SK-MEL-5 (cell line): ENCODE measurements around the gene ATP1B2. TPM values are rescaled to one million over a fixed set of nuclear protein-coding genes. Genes with fewer than 3 reads are reported as not detected.
A peak's percentile ranks its signal among the peaks of the same experiment; 100 is the strongest.
"Not testable (repeated sequence)": the region's sequence is repeated elsewhere in the genome, so short reads cannot be mapped to it uniquely, and the experiment has no call there.

Source experiments
- DNase-seq: peaks from one replicate; pipeline ENCODE4 v3.0.0-alpha.2; 2016; ENCODE audit warnings: low read depth, low spot score
- in situ Hi-C: cut with HindIII; loops from 2 replicates; pipeline ENCODE4 v1.10.0; 2016; ENCODE audit warnings: low sequenced_read_pairs, high pct_unique_total_duplicates, low pct_unique_long_range_greater_than_20kb
- polyA plus RNA-seq, 2 experiments: library from polyadenylated mRNA; depleted of rRNA; stranded (reverse); fragments of >200 nt; gene quantifications; 2 replicates each; pipeline ENCODE4 v1.2.3, GENCODE V29; 2015
- total RNA-seq: library from RNA; depleted of rRNA; stranded (reverse); fragments of >200 nt; shearing (Covaris generic); gene quantifications from 2 replicates; pipeline ENCODE4 v1.2.3, GENCODE V29; 2014; rRNA removed

Gene ATP1B2, protein sequence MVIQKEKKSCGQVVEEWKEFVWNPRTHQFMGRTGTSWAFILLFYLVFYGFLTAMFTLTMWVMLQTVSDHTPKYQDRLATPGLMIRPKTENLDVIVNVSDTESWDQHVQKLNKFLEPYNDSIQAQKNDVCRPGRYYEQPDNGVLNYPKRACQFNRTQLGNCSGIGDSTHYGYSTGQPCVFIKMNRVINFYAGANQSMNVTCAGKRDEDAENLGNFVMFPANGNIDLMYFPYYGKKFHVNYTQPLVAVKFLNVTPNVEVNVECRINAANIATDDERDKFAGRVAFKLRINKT
- total RNA-seq = 0.27 and 0.85 TPM in 2 replicates
- 3.4 and 3.7 TPM in 2 replicates for polyA plus RNA-seq (2015; cell fraction: cytosol; rRNA removed)
- polyA plus RNA-seq (2015; cell fraction: nucleus; rRNA removed) = 0.26 and 0.93 TPM in 2 replicates

DNA sequence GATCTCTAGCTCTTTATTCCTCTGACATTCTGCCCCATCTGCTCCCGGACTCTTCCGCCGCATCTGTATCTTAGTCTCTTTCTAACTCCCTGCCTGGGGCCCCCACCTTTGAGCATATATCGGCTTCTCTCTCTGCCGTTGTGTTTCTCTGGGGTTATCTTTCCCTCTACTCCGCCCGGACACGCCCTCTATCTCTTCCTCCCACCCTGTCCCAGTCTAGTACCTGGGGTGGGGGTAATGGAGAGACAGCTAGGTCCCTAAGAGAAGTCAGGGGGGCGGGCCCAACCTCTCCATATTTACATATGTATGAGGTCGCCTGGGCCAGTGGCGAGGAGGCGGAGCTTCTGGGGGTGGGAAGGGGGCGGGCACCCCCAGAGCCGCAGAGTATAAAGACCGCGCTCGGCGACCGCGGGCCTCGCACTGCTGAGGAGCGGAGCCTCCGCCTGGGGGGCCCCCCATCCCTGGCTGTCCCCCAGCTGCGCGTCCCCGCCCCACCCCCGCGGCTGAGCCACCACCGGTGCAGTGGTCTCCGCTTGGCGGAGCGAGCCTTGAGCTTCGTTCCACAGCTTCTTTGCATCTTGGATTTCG, at the start of gene ATP1B2:
ATP1B2 (plus strand) TSS at position 418 of the 588 bp plus-strand sequence. CDS start 593 bp downstream, outside the sequence.
- in situ Hi-C loops = no loop called here

DNA sequence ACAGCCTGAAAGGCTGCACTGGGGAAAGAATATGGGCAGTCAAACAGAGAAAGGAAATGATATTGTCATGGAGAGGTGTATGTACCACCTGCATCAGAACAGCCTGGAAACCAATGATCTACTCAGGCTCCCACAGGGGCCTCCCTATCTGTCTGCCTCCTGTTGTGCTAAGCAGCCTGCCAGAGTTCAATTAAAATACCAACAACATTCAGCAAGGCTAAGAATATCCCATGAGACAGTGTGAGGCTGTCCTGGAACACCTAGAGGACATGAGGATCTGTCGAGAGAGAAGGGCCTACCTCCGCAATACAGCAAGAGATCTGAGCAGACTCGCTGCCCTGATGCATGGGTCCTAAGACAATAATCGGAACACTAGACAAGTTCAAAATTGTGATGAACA, 44.4 kb upstream of the ATP1B2 start:
- no peak for DNase-seq
- in situ Hi-C loops = no loop called here

More for the DNA sequence above, at the start of gene ATP1B2:
- DNase-seq = peak; percentile 64

DNA sequence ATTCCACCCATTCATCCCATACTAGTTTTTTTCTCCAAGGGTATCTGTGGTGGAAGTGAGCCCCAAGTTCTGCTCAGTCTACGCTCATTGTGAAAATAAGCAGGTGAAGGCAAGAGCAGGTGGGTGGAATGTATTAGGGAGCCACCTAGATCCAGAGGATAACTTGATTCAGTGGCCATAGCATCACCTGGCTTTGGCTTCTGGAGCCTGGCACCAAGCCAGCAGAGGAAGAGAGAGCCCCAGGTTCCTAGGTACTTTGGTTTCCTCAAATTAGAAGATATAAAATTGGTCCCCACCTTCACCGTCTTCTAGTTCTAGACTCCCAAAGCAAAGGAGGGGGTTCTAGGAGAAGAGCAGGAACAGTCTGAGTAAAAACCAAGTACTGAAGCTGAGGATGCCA, 40.1 kb upstream of the ATP1B2 start:
- in situ Hi-C loops = no loop called here

DNA sequence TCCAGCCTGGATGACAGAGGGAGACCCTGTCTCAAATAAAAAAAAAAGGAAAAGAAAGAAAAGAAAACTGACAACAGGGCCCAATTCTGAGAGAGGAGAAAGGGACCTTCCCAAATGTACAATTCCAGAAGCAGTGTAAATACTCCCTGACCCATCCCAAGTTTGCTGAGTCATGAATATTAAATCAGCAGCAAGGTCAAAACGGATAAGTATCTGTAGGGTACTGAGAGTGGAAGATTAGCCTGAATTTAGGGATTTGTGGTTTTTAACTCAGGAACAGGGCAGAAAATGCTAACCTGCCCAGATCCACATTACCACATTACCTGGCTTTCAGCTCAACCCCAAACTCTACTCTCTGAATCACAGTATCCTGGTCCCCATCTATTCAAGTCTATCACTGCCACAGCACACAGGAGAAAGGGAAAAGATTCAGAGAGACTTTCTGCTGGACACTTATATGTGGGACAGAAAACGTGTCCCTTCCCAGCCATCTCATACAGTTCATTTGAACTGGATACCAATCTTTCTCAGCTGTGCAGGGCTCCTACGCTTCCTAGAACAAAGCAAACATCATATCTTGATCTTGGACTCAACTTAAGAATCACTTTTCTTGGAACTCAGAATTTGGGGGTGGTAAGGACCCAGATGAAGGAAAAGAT, 39.0 kb upstream of the ATP1B2 start:
- no peak for DNase-seq
- in situ Hi-C loops = no loop called here

More for the DNA sequence above, 40.1 kb upstream of the ATP1B2 start:
- DNase-seq = no peak

DNA sequence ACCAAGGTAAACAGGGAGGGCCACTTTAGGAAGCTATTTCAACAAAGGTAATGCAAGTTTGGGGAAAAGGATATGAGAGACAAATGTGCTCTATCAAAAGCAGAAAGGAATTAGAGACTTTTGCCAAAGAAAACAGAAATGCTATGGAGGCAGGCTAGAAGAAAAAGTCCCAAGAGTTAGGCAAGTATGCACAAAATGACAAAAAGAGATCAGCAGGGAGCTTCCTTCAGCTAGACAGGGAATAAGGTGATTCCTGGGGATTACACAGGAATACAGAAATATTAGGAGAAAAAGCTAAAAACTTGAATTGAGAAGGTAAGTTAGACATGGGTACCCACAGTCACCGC, 38.5 kb upstream of the ATP1B2 start:
- in situ Hi-C loops = no loop called here
- no peak for DNase-seq

DNA sequence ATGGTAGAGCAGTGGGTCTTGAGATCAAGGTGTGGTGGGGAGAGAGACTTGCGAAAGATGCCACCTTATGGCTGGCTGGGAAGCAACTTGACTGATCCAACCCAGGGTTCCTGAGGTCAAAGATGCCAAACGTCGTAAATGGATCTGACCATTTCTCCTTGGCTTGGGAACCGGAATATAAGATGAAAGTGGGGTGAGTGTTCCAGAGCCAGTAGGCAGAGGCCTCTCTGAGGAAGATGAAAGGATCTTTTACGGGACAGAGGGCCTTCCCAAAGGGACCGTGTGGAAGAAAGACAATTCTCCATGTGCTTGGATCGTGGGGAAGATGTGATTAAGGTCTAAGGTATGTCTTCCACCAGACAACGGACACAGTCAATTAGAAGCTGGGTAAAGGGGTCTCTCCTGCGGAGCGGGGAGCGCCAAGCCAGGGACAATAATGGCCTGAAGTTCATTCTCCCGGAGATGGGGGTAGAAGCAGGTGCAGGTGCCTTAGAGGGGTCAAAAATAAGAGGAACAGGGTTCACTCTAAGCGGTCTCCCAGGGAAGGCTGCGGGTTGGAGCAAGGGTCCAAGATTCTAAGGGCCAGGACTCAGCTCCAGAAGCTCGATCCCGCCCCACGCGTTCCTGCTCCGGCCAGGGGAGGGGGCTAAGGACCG, 36.8 kb upstream of the ATP1B2 start:
- in situ Hi-C loops = no loop called here
- DNase-seq = peak; percentile 26

DNA sequence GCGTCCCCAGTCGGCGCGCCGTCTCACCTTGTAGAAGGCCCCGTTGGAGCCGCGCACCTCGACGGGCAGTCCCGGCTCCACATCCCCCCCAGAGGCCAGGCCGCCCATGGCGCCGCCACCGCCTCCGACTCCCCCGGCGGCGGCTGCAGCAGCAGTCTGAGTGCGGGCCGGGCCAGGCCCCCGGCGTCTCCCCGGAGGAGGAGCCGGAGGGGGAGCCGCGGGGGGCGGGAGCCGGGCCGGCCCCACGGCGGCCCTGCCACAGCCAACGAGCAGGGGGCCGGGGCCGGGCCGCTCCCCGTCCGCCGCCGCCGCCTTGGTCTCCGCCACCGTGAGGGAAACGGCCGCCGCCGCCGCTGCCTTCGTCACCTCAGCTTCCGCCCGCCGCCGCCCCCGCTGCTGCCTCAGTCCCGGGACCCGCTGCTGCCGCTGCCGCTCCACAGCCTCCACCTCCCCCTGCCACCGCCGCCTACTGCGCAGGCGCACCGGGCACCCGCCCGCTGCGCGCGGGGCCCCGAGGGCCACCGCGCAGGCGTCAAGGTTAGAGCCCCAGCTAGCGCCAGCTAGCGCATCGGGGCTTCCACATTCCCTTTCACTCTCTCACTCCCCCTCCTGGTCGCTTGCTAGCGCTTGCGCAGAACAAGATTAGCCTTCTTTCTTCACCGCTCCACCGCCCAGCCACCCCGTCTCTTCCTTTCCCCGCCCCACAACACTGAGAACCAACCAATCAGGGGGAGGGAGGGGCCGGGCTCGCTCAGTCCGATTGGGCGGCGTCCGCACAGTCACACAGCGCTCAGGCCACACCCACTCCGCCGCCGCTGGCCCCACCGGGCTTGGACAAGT, 36.1 kb upstream of the ATP1B2 start, which contains the start of gene FXR2:
FXR2 (minus strand) TSS at position 473 of the 840 bp plus-strand sequence; CDS start at position 108, 365 bp downstream.
- peak; percentile 100 for DNase-seq
- in situ Hi-C loops = no loop called here

DNA sequence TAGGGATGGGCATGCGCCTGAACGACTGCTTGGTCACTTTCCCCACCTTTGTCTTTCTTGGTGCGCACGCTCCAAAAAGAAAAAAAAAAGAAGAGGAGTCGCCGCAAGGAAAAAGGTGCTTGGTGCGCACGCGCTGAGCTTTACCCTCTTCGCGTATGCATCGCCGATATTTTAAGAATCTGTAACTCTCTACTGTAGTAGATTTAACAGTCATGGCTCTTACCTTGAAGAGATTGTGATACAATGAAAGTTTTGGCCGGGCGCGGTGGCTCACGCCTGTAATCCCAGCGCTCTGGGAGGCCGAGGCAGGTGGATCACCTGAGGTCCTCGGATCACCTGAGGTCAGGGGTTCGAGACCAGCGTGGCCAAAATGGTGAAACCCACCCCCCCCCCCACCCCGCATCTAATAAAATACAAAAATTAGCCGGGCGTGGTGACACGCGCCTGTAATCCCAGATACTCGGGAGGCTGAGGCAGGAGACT, 35.4 kb upstream of the ATP1B2 start:
- no peak for DNase-seq
- in situ Hi-C loops = no loop called here

DNA sequence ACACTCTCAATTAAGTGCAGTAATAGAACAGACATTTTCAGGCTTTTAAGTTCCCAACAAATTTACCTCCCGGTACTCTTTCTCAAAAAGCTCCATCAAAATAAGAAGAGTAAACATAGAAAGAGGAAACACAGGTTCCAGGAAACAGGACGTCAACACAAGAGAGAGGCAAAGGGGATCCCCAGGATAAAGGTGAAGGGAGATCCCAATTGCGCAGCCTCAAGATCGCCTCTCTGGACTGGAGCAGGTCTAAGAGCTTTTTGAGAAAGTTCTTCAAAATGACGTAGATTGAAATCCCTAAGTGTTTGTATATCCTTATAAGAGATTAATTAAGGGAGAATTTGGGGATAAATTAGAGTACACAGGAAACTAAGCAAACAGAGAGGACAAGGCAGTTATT, 32.1 kb upstream of the ATP1B2 start:
- DNase-seq = no peak
- in situ Hi-C loops = no loop called here

DNA sequence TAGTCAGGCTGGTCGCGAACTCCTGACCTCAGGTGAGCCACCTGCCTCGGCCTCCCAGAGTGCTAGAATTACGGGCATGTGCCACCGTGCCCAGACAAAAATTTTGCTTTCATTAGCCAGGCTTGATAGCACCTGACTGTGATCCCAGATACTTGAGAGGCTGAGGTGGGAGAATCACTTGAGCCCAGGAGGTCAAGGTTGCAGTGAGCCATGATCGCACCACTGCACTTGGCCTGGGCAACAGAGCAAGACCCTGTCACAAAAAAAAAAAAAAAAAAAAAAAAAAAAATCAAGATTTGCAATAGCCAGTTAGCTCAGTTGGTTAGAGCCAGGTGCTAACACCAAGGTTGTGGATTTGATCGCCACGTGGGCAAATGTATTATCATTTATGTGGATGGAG, 29.9 kb upstream of the ATP1B2 start:
- in situ Hi-C loops = no loop called here
- no peak for DNase-seq

DNA sequence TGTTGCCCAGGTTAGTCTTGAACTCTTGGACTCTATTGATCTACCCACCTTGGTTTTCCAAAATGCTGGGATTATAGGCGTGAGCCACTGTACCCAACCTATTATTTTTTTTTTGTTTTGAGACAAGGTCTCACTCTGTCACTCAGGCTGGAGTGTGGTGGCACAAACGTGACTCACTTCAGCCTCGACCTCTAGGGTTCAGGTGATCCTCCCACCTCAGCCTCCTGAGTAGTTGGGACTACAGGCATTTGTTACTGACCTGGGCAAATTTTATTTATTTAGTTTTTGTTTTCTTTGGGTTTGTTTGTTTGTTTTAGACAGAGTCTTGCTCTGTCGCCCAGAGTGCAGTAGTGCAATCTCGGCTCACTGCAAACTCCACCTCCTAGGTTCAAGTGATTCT, 27.1 kb upstream of the ATP1B2 start:
- DNase-seq = no peak
- in situ Hi-C loops = no loop called here

DNA sequence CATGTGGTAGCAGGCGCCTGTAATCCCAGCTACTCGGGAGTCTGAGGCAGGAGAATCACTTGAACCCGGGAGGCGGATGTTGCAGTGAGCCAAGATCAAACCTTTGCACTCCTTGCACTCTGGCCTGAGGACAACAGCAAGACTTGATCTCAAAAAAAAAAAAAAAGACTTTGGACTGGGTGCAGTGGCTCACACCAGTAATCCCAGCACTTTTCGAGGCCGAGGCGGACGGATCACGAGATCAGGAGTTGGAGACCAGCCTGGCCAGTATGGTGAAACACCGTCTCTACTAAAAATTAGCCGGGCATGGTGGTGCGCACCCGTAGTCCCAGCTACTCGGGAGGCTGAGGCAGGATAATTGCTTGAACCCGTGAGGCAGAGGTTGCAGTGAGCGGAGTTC, 25.0 kb upstream of the ATP1B2 start:
- in situ Hi-C loops, DNase-seq: not testable (repeated sequence)

DNA sequence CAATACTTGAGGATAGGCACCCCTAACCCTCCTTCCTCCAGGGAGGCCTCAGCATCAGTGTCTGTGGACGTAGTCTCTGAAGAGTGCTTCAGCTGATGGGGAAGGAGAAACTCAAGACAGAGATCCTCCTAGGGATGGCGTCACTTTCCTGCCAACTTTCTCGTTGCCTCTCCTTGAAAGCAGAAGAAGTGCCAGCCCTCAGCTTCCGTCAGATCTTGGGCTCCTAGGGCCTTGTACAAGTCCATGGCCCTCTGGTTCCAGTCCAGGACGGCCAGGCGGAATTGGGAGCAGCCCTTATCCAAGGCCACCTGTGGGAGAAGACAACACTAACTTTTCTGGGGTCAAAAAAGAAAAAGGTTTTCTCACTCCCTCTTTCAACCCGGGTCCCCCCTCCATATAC, 24.4 kb upstream of the ATP1B2 start:
- no peak for DNase-seq
- in situ Hi-C loops = no loop called here

DNA sequence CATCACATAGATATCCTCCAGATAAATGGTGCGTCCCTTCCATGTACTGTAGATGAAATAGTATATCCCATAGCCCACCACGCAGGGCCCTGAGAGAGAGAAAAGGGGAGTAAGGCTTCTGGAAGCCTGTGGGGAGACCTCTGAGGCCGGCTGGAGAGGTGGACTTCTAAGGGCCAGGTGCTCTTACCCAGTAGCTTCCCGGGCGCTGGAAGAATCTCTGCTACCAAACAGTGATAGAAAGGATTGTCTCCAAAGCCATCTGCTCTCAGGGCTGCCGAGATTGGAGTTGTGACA, 23.8 kb upstream of the ATP1B2 start:
- in situ Hi-C loops = no loop called here
- DNase-seq = no peak

DNA sequence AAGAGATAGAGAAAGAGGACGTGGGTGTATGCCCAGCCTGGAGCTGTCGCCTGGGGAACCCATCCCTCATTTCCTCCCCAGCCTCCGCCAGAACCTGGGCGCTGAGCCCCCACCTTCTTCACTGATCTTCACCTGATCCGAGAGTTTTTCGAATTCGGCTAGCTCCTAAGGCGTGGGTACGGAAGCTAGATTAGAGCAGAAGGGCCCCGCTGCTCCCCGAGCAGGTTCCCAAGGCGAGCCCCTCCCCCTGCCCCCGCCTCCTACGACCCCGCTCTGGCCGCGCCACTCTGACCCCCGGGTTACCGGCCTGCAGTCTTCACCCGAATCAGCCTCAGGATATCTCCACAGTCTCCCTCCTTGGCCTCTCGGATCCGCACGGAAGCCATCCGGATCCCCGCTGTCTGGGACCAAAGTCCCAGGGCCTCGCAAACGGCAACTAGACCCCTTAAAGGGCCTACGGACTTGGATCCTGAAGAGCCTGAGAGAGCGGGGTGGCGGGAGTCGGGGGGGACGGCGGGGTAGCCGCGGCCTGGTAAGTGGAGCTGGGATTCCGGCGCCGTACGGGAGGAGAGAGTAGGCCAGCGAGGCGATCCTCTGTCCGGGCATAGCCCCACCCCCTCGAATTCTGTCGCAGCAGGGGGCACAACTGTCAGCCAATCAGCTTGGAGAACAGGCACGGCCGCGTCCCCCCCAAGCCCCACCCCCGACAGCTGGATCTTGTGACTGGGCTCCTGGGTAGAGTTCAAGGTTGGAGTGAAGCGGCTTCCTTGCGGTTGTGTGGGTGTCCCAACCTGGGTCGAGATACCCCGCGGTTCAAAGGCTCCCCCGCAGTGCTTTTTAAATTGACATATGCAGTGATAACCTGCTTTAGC, 23.2 kb upstream of the ATP1B2 start, which contains the start of gene SAT2:
SAT2 (minus strand) TSS at position 572 of the 872 bp plus-strand sequence; CDS start at position 386, 186 bp downstream.
- in situ Hi-C loops = no loop called here
- peak; percentile 94 for DNase-seq

DNA sequence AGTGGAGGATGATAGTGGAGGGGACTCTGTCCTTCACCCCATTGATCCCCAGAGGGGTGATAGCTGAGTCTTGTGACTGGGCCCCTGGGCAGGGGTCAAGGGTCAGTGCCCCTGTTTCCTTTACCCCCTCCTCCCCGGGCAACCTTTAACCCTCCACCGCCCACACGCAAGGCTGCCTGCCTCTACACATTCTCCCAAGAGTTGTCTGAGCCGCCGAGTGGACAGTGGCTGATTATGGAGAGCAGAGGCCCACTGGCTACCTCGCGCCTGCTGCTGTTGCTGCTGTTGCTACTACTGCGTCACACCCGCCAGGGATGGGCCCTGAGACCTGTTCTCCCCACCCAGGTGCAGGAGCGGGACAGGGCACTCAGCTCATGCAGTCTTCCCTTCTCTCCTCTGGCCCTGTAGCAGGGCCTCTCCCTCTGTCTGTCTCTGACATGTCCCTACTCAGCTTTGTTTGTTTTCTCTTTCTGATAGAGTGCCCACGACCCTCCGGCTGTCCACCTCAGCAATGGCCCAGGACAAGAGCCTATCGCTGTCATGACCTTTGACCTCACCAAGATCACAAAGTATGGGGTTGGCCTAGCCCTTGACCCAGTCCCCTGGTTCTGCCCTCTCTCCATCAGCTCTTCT, 20.7 kb upstream of the ATP1B2 start, which contains the start of gene SHBG:
SHBG (plus strand) TSS at position 197 of the 633 bp plus-strand sequence; CDS start at position 235, 38 bp downstream.
- in situ Hi-C loops = no loop called here
- DNase-seq = no peak
